GM19025 (cell line): ENCODE measurements around the gene LILRA5.
"Not testable (repeated sequence)": the region's sequence is repeated elsewhere in the genome, so short reads cannot be mapped to it uniquely, and the experiment has no call there.

Experiments
- ATAC-seq: cut with Tn5 transposase; IDR thresholded peaks from one replicate; pipeline ENCODE4 v1.9.1; 2021; ENCODE audit warnings: mild to moderate bottlenecking, low read depth, moderate library complexity; ENCODE audit not compliant: unreplicated experiment

LILRA5 gene

GRCh38 chr19:54307389-54308020 lies 5.5 kb downstream of the LILRA5 start:
- no peak for ATAC-seq

- ATAC-seq: no peak
Measured at GRCh38 chr19:54305141-54305540, 7.8 kb downstream of the LILRA5 start.

GRCh38 chr19:54302257-54302656 lies 10.7 kb downstream of the LILRA5 start:
- no peak for ATAC-seq

DNA sequence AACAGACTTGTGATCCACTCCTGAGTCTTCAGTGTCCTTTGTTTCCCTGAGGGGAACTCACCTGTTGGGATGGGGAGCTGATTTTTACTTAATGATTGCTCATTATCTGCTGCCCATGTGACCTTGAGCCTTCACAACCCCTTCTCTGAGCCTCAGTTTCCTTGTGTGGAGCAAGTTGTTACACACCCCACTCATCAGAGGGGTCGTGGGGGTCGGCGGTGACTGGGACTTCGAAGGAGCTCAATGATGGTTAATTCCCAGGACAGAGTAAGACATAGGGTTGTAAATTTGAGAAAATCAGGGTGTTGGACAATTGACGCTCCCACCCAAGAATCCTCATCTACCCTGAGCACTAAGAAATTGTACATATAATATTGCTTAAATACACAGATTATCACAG lies 13.5 kb downstream of the LILRA5 start:
- ATAC-seq: no peak

DNA sequence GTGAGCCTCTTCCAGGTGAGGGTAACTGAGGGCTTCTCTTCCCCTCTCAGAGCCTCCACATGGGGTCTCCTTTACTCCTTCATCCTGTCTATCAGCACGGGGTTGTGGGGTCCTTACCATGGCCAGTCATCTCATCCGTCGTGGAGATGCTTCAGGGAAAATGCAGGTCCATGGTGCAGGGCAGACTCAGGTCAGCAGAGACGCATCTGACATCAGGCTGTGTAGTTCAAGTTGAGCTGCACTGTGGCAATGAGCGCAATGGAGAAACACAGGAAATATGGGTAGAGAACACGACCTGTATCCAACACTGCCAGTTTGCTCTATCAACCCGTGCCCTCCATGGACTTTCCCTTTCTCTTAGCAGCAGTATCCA lies 13.9 kb downstream of the LILRA5 start:
- no peak for ATAC-seq

DNA sequence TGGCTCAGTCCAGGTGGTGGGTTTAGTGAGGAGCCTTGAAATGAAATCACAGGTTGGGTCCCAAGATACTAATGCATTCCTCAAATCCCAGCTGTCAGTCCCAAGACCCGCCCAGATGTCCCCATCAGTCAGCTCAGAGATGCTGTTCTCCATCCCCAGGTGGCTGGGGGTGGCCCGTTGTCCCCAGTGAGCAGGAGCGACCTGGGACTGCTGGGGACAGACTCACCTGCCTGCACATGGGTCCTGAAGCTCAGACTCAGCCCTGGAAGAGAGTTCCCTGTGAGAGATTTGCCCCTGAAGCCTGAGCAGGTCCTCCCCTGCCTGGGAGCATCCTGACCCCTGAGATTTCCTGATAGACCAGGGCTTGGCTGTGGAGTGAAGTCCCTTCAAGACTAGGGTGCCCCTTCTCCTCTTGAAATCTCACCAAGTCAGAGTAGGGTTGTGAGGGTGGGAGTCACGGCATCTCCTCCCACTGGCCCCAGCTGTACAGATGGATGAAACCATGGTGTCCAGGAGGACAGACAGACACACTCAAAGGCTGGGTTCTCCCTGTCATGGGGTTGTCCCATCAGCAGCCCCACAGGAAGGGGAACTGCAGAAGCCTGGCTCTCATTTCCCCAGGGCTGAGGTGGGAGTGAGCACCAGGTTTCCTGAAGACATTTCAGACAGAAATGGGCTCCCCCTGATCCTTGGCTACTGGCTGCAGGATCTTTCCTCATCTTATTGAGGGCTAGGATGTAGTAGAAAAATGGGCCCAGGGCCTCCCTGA lies 14.4 kb downstream of the LILRA5 start:
- ATAC-seq: no peak

DNA sequence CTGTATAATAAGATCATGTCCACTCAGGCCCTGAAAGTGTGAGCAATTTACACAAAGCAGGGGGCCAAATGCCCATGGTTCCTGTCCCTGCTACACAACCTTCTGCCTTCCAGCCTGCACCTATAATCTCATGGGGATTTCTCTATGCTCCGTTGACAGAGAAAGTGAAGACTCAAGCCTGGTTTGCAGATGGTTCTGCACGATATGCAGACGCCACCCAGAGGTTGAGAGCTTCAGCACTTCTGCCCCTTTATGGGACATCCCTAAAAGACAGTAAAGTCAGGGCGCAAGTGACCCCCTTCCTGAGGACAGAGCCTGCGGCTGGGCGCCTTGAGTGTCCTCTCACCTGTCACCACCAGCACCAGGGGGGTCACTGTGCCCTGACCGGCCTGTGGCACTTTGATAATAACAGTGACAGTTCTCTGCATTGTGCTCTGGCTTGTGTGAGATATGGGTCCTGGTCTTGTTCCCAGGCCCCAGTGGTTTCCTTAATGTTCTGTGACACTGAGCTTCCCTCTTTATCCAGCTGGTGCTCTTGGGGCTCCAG lies 15.1 kb downstream of the LILRA5 start:
- no peak for ATAC-seq

DNA sequence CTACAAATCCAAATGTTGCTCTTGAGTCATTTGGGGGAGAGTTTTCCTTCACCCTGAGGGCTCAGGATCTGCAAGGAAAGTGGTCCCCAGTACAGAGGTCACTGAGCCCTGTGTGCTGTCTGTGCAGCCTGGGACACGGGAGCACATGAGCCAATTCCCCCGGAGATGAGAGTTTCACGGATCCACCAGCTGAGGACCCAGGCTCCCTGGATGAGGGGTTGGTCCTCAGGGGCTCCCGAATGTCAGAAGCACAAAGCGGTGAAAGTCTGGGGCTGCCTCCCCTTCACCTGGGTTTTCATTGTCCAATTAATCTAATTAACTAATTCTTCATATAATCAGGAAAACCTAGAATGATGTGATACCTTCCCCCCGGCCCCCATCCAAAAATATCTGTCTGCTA lies 18.4 kb downstream of the LILRA5 start:
- ATAC-seq: no peak

- ATAC-seq: not testable (repeated sequence)
Measured at GRCh38 chr19:54289160-54289559, 23.8 kb downstream of the LILRA5 start.

DNA sequence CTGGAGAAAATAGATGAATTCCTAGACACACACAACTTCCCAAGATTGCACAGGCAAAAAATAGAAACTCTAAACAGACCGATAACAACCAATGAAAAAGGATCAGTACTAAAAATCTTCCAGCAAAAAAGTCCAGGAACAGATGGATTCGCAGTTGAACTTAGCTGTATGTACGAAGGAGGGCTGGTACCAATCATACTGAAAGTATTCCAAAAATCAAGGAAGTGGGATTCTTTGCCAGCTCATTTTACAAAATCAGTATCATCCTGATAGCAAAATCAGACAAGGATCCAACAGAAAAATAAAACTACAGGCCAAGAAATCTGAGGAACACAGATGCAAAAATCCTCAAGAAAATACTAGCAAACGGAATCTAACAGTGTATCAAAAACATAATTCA lies 25.5 kb downstream of the LILRA5 start:
- ATAC-seq: no peak

DNA sequence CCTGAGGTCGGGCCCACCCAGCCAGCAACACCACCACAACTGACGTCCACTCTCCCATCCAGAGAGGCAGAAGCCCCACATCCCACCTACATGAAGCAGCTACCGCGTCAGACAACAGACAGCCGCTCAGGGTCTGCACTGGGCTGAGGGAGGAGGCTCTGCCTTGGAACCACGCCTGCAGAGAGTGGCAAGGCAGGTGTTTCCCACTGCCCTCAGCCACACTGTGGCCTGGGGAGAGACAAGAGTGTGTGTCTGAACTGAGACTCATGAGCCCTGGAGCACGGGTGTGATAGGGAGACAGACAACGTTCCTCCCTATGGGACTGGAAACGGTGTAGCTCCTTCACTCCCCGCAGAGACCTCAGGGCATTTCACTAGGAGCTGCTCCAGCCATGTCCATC lies 26.7 kb downstream of the LILRA5 start:
- not testable (repeated sequence) for ATAC-seq

DNA sequence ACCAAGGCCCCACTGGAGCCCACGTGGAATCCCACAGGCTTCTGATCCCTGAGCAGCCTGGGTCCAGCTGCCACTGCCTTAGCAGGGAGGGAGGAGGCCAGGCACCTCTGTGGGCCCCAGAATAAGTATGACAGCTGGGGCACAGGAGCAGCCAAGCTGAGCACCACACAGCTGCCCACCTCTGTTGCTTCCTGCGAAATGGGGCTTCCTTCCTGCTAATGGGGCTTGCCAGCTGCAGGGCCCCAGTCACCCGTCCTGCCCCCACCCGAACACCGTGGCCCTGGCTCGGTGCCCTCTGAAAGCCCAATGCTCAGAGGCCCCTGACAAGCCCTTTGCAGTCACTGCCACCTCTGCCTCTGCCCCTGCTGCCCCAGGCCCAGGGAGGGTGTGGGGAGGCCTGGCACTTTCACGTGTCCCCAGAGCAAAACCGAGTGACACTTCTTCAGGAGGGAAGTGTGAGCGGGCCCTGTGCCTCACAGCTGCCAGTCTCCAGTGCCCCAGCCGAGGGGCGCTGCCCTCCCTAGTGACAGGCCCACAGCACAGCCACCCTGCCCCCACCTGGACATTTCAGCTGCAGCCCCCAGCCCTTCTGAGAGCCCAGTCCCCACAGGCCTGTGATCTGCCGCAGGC lies 27.4 kb downstream of the LILRA5 start:
- ATAC-seq: not testable (repeated sequence)

DNA sequence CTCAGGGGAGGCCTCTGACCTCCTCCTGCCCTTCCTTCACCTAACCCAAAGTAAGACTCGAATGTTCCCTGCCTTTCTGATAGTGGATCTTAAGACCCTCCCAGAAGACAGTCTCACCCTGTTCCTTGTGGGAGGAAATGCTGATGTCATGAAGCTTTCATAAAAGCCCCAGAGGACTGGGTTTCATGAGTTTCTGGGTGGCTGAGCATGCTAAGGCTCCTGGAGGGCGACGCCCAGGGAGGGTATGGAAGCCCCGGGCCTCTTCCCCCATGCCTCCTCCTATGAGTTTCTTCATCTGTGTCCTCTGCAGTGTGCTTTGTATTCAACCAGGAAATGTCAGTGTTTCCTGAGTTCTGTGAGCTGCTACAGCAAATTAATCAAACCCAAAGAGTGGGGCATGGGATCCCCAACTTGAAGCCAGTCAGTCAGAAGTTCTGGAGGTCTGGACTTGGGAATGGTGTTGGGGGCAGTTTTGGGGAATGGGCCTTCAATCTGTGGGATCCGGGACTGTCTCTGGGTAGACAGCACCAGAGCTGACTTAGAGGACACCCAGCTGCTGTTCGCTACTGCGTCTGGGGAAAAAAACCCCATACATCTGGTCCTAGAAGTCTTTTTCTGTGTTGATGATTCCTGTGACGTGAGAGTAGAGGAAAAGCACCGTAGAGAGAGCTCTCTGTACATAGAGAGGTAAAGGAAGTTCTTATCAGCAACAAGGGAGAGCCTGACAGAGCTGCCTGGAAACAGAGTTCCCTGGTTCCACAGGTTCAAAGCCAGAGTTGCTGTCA lies 30.1 kb downstream of the LILRA5 start:
- ATAC-seq: no peak

DNA sequence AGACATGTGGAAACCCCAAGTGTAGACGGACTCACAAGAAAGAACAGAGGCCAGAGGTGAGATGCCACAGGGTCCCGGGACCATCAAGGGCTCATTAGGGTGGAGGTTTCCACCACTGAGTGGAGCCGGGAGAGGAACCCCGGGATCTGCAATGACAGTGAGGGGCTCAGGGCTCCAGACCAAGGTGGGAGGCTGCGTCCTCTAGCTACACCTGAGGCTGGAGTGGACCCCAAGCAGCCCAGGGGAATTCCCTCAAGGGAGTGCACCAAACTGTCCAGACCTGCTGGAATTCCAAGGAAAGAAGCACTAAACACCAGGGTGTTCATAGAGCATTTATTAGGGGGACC lies 31.3 kb downstream of the LILRA5 start:
- ATAC-seq: not testable (repeated sequence)

DNA sequence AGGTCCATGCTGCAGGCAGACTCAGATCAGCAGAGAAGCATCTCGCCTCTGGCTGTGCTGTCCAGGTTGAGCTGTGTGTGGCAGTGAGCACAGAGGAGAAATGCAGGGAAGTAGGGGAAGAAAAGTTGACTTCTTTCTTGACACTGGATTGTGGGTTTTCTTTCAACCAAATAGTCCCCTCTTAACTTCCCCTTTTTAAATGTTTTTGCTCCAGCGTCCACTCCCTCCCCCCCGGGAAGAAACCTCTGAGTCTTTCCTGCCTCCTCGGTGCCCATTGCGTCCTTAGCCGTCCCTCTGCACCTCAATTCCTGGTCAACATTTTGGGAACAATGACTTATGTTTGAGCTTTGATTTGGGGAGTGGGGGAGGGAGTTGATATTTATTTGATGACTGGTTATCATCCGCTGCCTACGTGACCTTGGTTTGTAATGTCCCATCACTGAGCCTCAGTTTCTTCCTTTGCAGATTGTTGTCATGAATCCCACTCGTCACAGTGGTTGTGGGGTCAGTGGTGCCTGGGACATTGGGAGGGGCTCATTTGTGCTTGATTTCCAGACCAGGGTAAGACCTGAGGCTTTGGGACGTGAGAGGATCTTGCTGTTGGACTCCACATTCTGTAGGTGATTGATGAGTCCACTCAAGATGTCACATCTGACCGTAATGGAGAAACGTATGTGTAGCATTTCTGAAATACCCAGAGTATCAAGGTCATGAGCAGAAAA lies 31.8 kb downstream of the LILRA5 start, which contains the start of gene LILRB2:
Gene LILRB2, minus strand, starts transcription at position 104 of the 722 bp plus-strand sequence. CDS start 614 bp downstream, outside the sequence.
- ATAC-seq: no peak

- ATAC-seq: not testable (repeated sequence)
Measured at GRCh38 chr19:54280441-54280840, 32.5 kb downstream of the LILRA5 start.

GRCh38 chr19:54280025-54280424 lies 32.9 kb downstream of the LILRA5 start:
- ATAC-seq: not testable (repeated sequence)

DNA sequence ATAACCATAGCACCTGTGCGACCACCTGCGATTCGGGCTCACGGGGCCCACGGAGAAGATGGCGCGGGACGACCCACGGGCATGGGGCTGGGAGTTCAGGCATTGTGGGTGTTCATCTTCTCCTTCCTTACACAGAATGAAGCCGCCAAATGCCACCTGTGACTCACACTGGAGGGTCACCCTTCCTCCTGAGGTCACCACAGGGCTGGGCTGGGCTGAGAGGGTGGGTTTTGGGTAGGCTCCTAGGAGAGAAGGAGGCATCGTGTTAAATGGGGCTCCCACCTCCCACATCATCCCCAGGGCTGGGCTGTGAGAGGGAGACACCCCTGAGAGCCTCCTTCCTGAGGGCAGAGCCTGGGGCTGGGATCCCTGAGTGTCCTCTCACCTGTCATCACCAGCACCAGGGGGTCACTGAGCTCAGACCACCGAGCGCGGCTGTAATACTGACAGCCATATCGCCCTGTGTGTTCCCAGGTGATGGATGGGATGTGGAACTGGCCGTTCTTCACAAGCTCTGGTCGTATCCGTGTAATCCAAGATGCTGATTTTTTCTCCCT lies 33.5 kb downstream of the LILRA5 start:
- ATAC-seq: no peak

DNA sequence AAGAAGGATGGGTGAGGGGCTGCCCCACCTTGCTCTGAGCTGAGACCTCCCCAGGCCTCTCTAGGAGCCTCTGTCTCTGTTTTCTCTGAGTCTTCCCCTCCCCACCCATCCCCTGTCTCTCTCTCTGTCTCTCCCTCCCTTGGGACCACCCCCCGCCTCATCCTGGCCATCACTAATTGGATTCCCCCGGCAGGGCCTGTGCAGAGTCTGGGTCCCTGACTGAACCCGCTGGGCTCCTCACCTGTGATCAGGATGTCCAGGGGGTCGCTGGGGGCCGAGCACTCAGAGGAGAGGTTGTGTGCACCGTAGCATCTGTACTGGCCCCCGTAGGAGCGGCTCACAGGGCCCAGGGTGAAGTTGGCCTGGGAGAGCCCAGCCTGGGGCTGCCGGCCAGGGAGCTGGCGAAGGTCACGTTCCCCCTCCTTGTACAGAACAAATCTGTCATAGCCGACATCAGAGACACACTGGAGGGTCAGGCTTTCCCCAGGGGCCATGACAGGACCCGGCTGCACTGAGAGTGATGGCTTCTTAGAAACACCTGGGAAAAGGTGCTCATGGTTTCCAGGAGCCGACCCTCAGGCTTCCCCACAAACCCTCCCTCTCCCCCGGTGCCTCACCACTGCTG lies 34.3 kb downstream of the LILRA5 start:
- not testable (repeated sequence) for ATAC-seq
